NOMO-1 treated with dmso at 0.1 percent for 144 hours (cell line): ENCODE measurements around the gene FAM120B.

Source experiments
- DNase-seq: peaks from one replicate; lab custom pipeline; 2025; ENCODE audit not compliant: unreplicated experiment; lab: John Stamatoyannopoulos, UW

FAM120B gene

GRCh38 chr6:170286246-170286933, 20.2 kb upstream of the FAM120B start:
- DNase-seq = no peak

- no peak for DNase-seq
These were observed 19.7 kb upstream of the FAM120B start for GRCh38 chr6:170286934-170287265.

DNA sequence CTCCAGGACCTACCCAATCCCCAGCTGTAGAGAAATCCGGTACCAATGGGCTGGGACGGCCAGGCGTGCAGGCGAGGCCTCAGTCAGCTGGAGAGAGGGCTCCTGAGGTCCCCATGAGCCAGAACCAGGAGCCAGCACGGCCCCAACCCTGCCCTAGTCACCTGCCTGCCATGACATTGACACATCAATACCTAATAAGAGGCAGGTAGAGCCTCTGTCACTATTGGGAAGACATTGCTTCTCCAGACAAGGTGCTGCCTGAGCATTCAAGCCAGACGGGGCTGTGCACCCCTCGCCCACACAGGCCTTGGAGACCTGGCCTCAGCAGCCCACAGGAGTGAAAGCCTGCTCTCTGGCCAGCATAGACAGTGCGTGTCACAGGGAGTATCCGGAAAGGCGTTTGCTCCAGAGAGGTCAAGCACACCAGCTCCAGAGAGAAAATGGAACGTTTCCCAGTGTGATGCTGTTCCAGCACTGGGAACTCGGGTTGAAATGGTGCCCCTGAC, 19.1 kb upstream of the FAM120B start:
- no peak for DNase-seq

GRCh38 chr6:170288091-170288631, 18.4 kb upstream of the FAM120B start:
- no peak for DNase-seq

DNA sequence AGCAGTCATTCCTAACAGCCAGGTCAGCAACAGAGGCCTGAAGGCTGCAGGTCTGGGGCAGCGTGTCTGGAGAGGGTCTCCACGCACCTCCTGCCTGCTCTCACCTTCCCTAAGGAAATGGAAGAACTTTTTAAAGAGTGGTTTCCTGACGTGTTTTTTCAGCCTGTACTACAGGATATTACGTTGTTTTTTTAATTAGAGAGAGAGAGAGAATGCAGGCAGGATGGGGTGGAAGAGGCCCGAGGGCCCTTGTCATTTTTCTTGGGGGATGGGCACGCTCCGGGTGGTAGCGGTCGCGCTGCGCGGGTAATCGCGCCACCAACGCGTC, 17.7 kb upstream of the FAM120B start:
- DNase-seq = no peak

- no peak for DNase-seq
These were observed 17.2 kb upstream of the FAM120B start for GRCh38 chr6:170289180-170289931.

DNA sequence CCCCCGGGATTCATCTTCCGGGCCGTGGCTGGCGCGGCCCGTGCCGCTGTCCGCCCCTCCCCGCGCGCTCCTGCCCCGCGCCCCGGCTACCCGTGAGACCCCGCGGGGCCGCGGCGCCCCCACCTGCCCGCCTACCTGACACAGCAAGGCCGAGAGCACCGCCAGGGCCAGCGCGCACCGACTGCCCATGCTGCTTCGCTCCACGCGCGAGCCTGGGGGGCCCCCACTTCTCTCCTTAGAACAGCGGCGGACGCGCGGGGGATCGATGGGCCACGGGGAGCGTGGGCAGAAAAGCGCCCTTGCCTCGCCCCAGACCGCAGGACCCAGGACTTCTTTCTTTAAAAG, 16.6 kb upstream of the FAM120B start:
- DNase-seq = no peak

GRCh38 chr6:170290296-170291128, 16.0 kb upstream of the FAM120B start, which contains the start of gene DLL1:
Gene DLL1 (minus strand): TSS chr6:170291078. CDS start chr6:170290139, 939 bp downstream.
- peak; percentile 39 for DNase-seq

DNA sequence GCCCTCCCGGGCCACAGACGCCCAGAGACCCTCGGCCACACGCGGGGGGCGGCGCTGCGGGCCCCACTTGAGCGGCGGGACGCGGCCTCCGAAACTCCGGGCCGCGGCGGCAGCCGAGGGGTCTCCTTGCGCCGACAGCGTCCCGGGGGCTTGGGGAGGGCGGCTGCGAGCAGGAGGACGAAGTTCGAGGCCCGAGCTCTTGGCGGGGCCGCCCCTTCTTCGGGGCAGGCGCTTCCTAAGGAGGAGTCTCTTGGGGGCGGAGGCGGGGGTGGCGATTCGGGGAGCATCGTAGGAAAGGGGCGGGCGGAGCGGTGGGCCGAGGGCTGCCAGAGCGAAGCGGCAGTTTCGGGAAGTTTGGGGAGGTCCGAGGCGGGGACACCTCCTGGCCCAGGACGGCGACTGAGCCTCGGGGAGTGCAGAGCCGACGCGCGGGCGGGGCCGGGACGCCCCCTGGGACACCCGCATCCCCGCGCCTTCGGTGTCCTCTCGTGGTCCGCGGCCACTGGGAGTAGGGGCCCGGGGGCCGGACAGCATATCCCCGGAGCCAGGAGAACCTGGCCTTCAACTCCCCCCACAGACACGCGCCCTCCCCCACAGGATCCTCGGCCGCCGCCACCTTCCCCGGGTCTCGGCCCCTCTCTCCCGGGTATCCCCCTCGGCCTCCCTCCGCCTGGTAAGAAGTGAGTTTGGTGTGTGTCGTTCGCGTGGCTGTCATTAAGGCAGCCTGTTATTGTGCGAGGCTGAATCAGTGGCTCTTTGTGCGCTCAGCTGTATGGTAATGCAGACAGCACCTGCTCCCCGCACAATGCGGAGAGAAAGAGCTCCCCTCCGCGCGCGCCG, 15.1 kb upstream of the FAM120B start:
- DNase-seq = peak; percentile 64

GRCh38 chr6:170292111-170292406, 14.5 kb upstream of the FAM120B start:
- no peak for DNase-seq

DNA sequence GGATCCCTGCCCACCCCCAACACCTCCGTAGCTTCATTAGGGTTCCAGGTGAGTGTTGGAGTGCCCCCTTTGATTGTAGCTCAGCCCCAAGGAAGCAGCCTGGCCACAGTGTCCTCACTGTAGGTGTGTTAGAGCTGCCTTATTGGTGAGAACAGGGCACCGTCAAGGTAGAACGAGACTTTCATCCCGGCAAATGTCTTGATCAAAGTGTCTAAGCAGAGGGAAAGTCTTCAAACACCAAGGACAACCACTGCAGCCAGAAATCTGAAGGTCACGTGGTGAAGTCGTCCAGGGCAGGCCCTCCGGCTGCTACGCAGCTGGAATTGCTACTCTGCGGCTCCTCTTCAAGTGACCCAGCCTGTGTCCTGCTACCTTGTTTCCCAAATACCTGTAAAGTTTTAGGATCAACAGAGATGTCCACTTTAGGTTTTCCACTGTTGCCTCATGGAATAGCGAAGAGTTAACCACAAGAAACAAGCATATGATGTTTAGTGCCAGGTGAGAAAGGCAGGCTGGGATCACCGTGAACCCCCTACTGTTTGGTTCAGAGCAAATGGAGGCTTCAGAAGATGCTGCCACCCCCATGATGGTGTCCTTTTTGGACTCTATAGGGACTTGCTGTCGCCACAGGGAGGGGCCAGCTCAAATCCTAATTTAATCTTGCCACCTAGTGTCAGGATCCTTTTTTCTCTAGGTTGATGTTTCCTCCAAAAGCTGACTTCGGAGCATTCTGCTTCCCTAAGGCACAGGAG, 14.0 kb upstream of the FAM120B start:
- DNase-seq = no peak

DNA sequence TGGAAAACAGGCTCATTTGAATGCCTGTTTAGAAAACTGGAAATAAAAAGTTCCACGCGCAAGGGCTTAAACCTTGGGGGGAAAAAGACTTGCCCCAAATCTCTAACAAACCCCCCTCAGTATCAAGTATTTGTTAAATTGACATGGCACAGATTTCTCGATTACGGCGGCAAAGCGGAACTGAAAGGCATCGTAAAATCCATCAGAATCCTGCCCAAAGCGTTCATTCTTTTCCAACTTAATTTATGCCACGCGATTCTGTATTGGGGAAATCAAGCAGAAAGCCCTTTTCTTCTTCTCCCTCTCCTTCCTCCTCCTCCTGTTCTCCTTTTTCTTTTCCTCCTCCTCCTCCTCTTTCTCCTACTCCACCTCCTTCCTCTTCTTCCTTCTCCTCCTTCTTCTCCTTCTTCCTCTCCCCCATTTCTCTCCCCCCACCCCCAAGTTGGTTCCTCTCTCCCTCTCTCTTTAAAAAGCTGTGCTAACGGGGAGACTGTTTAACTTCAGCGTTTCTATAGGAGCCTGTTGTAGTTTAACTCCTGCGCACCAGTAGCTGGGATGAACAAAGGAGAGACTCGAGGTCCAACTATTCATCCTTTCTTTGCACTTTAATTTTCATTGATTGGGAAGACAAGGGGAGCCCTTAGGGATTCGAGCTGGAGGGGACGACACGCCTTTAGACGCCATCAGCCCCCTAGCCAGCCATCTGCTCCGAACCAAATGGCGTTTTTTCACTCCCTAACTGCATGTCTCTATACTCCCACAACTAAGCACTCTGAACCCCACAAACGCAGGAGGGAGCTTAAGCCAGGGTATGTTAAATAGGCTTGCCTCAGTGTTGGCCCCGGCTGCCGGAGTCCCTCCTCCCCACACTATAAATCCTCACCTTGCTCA, 13.0 kb upstream of the FAM120B start:
- no peak for DNase-seq

DNA sequence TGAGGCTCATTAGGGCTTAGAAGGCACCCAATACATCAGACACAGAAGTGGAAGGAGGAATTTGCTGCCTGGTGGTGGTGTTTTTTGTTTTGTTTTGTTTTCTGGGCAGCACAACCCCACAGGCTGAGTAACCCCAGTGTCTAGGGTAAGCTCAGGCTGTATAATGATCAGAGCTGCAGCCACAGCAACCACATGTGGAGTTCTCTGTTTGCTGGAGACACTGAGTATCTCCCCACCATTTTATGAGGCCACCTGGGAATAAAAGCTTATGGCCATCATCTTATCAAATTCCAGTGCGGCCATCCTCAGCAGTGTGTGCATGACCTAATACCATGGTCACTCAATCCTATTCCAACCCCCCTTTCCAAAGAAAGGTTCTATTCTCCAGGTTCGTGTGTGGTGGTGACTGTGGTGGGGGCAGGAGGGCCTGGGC, 12.2 kb upstream of the FAM120B start:
- no peak for DNase-seq

DNA sequence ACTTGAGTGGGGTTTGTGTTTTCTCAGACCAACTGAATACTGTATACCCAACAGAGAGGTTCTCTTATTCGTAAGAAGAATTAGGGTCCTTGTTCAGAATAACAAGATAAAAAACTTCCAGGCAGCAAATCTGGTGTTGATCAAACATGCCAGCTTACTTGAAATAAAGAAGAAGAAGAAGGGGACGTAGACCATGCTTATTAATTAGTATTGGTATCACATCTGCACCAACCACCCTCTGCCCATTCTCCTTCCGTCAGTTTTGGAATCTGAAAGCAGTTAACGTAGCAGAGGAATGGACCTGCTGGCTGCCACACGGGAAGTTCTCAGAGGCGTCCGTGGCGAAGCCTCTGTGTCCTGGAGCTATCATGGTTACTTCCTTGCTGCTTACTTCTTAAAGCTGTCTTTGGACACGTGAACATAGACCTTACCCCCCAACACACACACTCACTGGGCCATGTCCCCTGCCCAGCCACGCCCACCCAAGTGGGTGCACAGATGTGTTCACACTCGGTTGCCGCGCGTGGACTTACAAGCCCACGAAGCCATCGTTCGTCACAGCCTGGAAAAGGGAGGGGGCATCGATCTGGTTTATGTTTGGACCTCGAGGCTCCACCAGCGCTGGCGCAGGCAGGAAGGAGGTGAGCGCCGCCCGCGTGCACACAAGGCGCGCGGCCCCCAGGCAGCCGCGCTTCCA, 11.6 kb upstream of the FAM120B start:
- DNase-seq = no peak

- no peak for DNase-seq
These were observed 10.8 kb upstream of the FAM120B start for GRCh38 chr6:170295510-170296422.

- DNase-seq = no peak
These were observed 10.2 kb upstream of the FAM120B start for GRCh38 chr6:170296423-170296745.

GRCh38 chr6:170296746-170297575, 9.6 kb upstream of the FAM120B start:
- DNase-seq = no peak
